Spleen (tissue), 7 donors: ENCODE measurements around the gene PITX1.

Experiments used
- POLR2A ChIP-seq, 3 donors: fragments of 450-650 bp; IDR thresholded peaks; one replicate each; pipeline ENCODE4 v1.5.1; 2017; ENCODE audit warnings: antibody characterized with exemption in 3 of 3, mild to moderate bottlenecking in 1 of 3
- POLR2AphosphoS5 ChIP-seq, 3 donors: sonication (generic); formaldehyde crosslinking; IDR thresholded peaks; one replicate each; pipeline ENCODE4 v1.5.1; 2017; ENCODE audit warnings: antibody characterized with exemption in 3 of 3
- TF ChIP-seq, protein P1 (sequence below), 11 experiments: fragments of 200-600 bp in 7 of 11; fragments of 450-650 bp in 4 of 11; sonication (generic) in 4 of 11; IDR thresholded peaks in 8 of 11; conservative IDR thresholded peaks in 3 of 11; 1 replicate in 7 of 11; 2 replicates in 4 of 11; pipeline versions ENCODE4 v1.4.0 to v1.8.0; 2016 to 2021; ENCODE audit warnings: antibody characterized with exemption in 11 of 11, inconsistent platforms in 4 of 11, mild to moderate bottlenecking in 1 of 11
- donor health status: DM: no; HTN: no; CAD: no; lungs with moderate emphysema.
- donor health status: DM: no; HTN: no; CAD: no.
- donor health status: DM: no; HTN: no; CAD: no.

- TF ChIP-seq, protein P1, sequence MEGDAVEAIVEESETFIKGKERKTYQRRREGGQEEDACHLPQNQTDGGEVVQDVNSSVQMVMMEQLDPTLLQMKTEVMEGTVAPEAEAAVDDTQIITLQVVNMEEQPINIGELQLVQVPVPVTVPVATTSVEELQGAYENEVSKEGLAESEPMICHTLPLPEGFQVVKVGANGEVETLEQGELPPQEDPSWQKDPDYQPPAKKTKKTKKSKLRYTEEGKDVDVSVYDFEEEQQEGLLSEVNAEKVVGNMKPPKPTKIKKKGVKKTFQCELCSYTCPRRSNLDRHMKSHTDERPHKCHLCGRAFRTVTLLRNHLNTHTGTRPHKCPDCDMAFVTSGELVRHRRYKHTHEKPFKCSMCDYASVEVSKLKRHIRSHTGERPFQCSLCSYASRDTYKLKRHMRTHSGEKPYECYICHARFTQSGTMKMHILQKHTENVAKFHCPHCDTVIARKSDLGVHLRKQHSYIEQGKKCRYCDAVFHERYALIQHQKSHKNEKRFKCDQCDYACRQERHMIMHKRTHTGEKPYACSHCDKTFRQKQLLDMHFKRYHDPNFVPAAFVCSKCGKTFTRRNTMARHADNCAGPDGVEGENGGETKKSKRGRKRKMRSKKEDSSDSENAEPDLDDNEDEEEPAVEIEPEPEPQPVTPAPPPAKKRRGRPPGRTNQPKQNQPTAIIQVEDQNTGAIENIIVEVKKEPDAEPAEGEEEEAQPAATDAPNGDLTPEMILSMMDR (IDR thresholded peaks at IDR 0.05 in 8 of 11, conservative IDR thresholded peaks at IDR 0.05 in 3 of 11) = no peak
- TF ChIP-seq POLR2AphosphoS5 (IDR thresholded peaks at IDR 0.05) (no peak), POLR2A (IDR thresholded peaks at IDR 0.05) (no peak)
Observed at GRCh38 chr5:135079099-135079681, 45.2 kb upstream of the PITX1 start.
